Measurements from ENCODE around the gene TYW1B. TPM values are rescaled to one million over a fixed set of nuclear protein-coding genes. Genes with fewer than 3 reads are reported as not detected.
"Not testable (repeated sequence)": the region's sequence is repeated elsewhere in the genome, so short reads cannot be mapped to it uniquely, and the experiment has no call there.

Gene TYW1B
- total RNA-seq, 1 donor from 2014 or later = 3.4 TPM

GRCh38 chr7:72626428-72627011 is 201.5 kb downstream of the TYW1B start:
- intact Hi-C loops (cut with micrococcal nuclease) = not testable (repeated sequence)

- intact Hi-C loops (cut with micrococcal nuclease) = not testable (repeated sequence)
These were observed 202.1 kb downstream of the TYW1B start for GRCh38 chr7:72625721-72626423.

DNA sequence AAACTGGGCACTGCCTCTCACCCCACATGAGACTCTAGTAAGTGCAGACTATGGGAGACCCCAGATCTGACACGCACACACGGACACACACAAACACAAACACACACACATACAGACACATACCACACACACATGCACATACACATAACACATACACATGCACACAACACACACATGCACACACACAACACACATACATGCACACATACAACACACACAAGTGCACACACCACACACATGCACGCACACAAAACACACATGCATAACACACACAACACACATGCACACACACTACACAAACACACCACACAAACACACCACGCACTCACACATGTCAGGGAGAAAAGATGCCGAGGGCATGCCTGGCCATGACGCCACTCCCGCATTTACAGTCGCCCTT is 205.5 kb downstream of the TYW1B start:
- intact Hi-C loops (cut with micrococcal nuclease) = no loop called here

DNA sequence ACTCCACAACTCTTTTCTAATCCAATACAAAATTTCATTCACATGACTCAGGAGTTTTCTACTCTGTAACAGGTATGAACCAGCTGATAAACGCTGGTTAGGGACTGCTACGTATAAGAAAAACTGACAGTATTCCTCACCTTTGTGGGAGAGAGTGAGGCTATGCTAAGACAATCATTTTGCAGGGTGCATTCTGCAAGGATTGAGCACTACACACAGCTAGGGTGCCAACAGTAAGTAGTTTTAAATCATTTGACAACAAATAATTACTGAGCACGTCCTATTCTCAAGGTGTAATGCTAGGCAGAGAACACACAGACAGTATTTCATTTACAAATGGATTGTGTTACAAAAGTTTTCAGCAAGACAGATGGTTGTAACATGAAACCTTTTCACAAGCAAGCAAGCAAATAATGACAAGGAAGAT is 206.2 kb downstream of the TYW1B start:
- intact Hi-C loops (cut with micrococcal nuclease) = not testable (repeated sequence)

DNA sequence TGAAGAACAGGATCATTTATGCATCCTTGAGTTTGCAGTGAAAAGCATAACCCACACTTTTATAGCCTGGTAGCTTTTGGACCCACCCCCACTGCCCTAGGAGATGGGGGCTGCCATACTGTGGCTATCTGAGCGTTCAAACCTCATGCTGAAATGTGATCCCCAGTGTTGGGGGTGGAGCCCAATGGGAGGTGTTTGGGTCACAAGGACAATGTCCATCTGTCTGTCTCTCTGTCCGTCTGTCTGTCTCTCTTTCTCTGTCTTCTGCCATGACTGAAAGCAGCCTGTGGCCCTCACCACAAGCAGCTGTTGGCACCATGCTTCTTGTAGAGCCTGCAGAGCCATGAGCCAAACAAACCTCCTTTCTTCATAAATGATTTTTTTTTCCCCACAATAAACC is 207.1 kb downstream of the TYW1B start:
- intact Hi-C loops (cut with micrococcal nuclease) = not testable (repeated sequence)

DNA sequence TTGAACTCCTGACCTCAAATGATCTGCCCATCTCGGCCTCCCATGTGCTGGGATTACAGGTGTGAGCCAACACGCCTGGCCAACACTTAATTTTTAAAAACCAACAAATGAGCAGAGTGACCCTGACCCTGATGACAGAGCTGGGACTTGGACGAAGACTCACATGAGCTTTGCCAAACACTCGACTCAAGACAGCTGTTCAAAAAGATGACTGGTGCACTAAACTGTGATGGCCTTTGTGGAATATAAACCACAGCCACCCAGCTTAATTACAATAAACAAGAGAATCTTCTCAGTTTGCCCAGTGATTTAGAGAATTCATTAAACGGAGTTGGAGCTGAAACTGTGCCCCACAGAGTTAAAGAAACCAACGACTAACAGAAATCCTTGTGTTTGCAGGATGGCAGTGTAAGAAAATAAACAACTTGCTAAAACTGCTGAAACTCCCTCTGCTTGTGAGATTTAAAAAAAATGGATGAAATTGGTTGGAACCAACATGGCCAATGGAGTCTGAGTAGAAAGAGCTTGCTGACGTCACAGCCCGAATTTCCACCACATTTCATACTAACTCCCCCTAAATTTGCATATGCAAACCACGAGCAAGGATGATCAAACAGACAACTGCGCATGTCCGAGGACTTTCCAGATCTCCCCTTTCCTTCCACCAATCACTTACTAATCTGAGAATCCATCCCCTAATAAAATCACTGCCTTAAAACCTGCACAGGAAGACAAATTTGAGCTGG is 209.4 kb downstream of the TYW1B start:
- intact Hi-C loops (cut with micrococcal nuclease) = not testable (repeated sequence)

DNA sequence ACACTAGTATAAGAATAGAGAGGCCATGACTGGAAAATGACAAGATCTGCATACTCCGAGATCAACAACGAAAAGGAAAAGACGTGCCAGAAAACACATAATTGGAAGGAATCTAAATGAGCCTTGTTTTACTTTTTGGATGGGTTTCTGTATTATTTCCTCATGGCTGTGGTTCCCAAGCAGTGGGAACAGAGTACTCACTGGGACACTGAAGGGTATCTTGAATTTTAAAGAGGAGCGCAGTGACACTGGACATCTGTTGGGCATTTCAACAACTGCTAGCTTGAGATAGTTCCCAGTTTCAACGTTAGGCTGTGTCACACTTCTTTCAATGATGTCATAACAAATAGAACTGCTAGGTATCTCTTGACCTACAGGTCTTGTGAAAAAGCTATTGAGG is 218.2 kb downstream of the TYW1B start:
- intact Hi-C loops (cut with micrococcal nuclease) = not testable (repeated sequence)

- intact Hi-C loops (cut with micrococcal nuclease) = not testable (repeated sequence)
These were observed 220.0 kb downstream of the TYW1B start for GRCh38 chr7:72607988-72608387.

DNA sequence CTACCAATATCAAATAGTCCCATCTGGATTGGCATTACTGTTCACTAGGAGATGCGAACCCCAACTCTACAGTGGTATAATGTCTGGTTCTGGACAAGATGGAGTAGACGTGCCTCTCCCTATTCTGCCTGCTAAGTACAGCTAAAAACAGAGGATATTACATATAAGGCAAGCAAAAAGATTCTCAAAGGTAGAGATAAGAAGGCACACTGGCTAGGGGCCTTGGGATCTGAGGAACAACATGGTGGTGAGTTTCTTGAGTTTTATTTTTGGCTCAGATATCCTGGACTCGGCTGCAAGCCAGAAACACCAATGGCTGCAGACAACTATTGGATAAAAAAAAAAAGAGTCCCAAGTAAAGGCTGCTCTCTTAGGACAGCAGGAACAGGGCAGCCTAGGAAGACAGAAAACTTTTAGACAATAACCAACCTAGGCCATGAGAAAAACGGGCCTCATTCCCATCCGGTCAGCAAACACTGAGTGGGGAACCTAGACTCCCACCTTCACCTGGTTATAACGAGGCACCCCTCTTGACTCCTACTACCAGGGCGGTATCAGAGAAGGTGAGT is 222.1 kb downstream of the TYW1B start:
- intact Hi-C loops (cut with micrococcal nuclease) = not testable (repeated sequence)

DNA sequence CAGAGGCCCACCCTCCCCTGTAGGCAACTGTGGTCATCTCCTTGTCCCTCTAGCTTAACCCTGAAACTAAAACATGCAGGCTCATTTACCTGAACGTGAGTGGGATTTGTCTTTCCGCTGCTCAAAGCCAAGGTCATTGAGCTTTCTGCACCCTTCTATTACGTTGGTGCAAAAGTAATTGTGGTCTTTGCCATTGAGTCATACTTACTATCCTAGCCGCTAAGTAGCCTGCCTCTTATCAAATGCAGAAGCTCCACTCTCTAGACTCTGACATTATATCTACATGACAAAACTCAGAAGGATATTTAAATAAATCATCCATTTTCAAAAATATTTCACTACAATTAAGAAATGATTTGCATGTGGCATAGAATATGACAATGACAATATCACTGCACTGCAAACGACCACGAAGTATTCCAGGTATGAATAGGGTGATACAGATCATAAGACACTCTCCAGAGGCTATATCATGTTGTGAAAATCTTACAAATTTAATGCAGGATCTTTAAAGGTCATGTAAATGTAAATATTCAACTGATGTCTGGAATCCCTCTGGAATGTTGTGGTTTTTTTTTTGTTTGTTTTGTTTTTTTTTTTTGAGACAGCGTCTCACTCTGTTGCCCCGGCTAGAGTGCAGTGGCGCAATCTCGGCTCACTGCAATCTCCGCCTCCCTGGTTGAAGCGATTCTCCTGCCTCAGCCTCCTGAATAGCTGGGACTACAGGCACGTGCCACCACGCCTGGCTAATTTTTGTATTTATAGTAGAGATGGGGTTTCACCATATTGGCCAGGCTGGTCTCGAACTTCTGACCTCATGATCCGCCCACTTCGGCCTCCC is 223.0 kb downstream of the TYW1B start:
- intact Hi-C loops (cut with micrococcal nuclease) = not testable (repeated sequence)

GRCh38 chr7:72603476-72603875 is 224.5 kb downstream of the TYW1B start:
- intact Hi-C loops (cut with micrococcal nuclease) = not testable (repeated sequence)

- intact Hi-C loops (cut with micrococcal nuclease) = no loop called here
These were observed 224.9 kb downstream of the TYW1B start for GRCh38 chr7:72603073-72603472.

- intact Hi-C loops (cut with micrococcal nuclease) = not testable (repeated sequence)
These were observed 226.3 kb downstream of the TYW1B start for GRCh38 chr7:72601683-72602082.

DNA sequence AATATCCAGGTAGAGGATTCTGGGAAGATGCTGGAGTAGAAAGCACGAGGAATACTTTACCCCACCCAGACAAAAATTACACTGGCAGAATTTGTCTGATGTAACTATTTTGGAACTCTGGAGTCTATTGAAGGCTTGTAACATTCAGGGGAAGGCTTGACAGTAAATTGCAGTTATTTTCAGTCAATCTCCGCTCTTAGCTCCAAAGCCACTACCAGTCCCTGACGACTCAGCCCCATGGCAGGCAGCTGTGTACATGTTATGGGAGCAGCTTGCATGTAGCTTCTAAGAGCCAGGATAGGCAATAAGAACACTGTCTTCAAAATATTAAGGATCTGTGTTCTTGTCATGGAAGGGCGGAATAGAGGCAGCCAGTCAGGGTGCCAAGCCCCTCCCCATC is 238.0 kb downstream of the TYW1B start:
- intact Hi-C loops (cut with micrococcal nuclease) = not testable (repeated sequence)

DNA sequence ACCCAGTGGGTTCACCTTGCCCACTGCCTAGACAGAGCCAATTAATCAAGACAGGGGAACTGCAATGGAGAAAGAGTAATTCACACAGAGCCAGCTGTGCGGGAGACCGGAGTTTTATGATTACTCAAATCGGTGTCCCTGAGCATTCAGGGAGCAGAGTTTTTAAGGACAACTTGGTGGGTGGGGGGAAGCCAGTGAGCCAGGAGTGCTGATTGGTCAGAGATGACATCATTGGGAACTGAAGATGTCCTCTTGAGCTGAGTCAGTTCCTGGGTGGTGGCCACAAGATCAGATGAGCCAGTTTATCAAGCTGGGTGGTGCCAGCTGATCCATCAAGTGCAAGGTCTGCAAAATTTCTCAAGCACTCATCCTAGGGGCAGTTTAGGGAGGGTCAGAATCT is 240.7 kb downstream of the TYW1B start:
- intact Hi-C loops (cut with micrococcal nuclease) = not testable (repeated sequence)

DNA sequence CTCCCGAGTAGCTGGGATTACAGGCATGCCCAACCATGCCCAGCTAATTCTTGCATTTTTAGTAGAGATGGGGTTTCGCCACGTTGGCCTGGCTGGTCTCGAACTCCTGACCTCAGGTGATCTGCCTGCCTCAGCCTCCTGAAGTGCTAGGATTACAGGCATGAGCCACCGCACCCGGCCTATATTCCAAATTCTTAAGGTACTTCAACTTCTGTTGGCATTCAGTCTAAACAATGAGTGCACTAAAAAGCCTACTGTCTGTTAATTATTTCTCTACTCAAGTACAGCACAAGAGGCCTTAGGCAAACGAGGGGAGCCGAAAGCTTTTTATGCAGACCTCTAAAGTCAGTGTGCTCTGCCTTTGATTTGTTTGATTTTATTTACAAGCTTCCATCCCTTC is 243.4 kb downstream of the TYW1B start:
- intact Hi-C loops (cut with micrococcal nuclease) = not testable (repeated sequence)

- intact Hi-C loops (cut with micrococcal nuclease) = not testable (repeated sequence)
These were observed 244.2 kb downstream of the TYW1B start for GRCh38 chr7:72583620-72584361.

DNA sequence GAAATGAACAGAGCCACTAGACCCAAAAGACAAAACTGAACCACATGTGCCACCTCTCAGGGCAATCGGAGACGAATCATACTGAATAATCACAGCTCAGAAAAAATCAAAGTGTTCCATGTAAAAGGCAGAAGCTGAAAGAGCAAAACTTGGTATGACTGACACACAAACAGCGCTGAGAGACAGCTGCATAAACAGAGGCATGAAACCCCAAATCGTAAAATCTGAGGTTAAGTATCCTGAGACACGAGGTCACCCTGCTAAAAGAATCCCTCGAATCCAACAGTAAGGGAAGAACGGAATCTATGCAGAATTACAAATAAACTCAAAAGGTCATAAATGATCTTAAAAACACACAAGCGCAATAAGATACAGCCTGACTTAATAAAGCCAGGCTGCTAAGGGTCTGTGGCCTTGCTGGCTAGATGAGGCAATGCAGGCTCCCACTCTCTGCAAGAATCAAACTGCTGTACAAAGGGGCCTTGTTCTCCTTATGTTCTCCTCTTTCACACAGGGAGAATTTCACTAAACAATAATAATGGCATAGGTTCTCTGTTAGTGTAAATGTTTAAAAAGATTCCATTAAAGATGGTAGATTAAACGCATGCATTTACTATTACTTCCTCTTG is 247.7 kb downstream of the TYW1B start:
- intact Hi-C loops (cut with micrococcal nuclease) = not testable (repeated sequence)

DNA sequence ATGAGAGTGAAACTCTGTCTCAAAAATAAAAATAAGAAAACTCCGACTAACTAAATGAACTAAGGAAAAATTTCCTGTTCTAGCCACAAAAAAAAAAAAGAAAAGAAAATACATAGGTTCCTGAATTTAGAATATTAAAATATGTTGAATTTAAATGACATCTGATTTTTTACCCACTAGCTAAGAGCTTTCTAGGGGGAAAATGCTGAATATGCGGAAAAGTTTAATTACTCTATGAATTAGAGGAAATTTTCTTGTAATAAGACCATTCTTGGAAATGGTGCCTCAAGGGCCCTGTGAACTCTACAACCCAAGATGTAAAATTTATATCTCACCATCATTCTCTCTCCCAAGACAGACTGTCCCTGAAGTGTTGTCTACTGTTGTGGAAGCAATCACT is 250.9 kb downstream of the TYW1B start:
- intact Hi-C loops (cut with micrococcal nuclease) = no loop called here

DNA sequence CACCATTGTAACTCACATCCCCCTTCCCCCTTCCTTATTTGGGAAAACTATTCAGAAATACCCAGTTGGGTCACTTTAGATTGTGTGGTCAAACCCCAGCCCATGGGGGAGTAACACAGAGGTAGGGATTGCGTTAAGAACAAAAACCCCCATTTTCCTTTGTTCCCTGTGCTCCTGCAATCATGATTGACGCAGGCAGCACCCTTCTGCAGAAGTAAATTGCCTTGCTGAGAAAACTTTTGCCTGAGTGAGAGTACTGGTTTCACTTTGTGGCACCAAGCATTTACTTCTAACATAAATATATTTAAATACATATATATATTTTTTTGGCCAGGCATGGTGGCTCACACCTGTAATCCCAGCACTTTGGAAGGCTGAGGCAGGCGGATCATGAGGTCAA is 266.0 kb downstream of the TYW1B start:
- intact Hi-C loops (cut with micrococcal nuclease) = not testable (repeated sequence)

All from T-helper 2 cell treated with Interferon-gamma antibody and Interleukin-4, amounts not matched to agents 100 ng/mL and 5 ng/mL, for 36 hours (primary cell).